ENCODE data around the gene WDR33. TPM values are rescaled to one million over a fixed set of nuclear protein-coding genes. Genes with fewer than 3 reads are reported as not detected.

Gene WDR33
- total and polyA plus RNA-seq, 2 of the 4 experiments (the other 2 are of a cell fraction), result 19.6 to 41.2 TPM

GRCh38 chr2:127762846-127763245, 48.1 kb downstream of the WDR33 start:
- H2AK9ac ChIP-seq (replicated peaks; ENCODE audit: low read depth, low read length, poor library complexity), result no peak overlapping the region
- no peak overlapping the region for H2AK5ac ChIP-seq (ENCODE audit: low read depth, low read length)
- peak overlapping the region; percentile 3 for H2BK120ac ChIP-seq (ENCODE audit: low read depth, low read length)
- peak overlapping the region; percentile 30; the same call in 1 of the 2 replicates for H3K18ac ChIP-seq (ENCODE audit: low read depth, low read length)
- peak overlapping the region; percentile 83; the same call in 1 of the 2 replicates for H3K4me2 ChIP-seq (ENCODE audit: low read depth, low read length)
- H3K9me1 ChIP-seq (ENCODE audit: insufficient read depth, low read length), result peaks cover 5% of the 10 kb centered on the region
- intact Hi-C loops (cut with micrococcal nuclease) (no loop called here), in situ Hi-C loops (cut with MboI; ENCODE audit: low sequenced_read_pairs) (no loop called here), dilution Hi-C loops (cut with HindIII; ENCODE audit: low sequenced_read_pairs, unreplicated experiment) (no loop called here)
- H3K14ac ChIP-seq (replicated peaks; ENCODE audit: low read depth, low read length), result no peak overlapping the region; the same call in 1 of the 2 replicates
- no peak overlapping the region for H2AFZ ChIP-seq (replicated peaks; ENCODE audit: low read length, poor library complexity)
- H3K9ac ChIP-seq (ENCODE audit: low read depth, low read length), result no peak overlapping the region
- no peak overlapping the region for H3K4me3 ChIP-seq (ENCODE audit: insufficient read depth, low read depth, low read length)
- H4K8ac ChIP-seq (ENCODE audit: low read depth in 2 of 2, low read length in 2 of 2), result peak overlapping the region in 1 of 2 experiments; percentile 56; a peak in 2 of 4 replicates
- peak overlapping the region; percentile 20; the same call in 1 of the 2 replicates for H3K23ac ChIP-seq (ENCODE audit: low read depth, low read length)
- H2BK5ac ChIP-seq (ENCODE audit: low read depth, low read length, poor library complexity, severe bottlenecking), result peak overlapping the region; percentile 86
- H3K56ac ChIP-seq (ENCODE audit: extremely low read depth, insufficient read depth, low read length), result peak overlapping the region; percentile 20; the same call in 1 of the 2 replicates
- no TSS peak for BruUV-seq (replicated peaks)
- H3K9me3 ChIP-seq (ENCODE audit: control insufficient read depth, insufficient read depth, low read length), result no peaks in the 10 kb centered on the region
- no peaks in the 10 kb centered on the region for H3K27me3 ChIP-seq (ENCODE audit: control insufficient read depth, insufficient read depth, low read length)
- CTCF ChIA-PET, result no interaction called here
- H3K27ac ChIP-seq (ENCODE audit: insufficient read depth, low read length), result no peak overlapping the region; the same call in 1 of the 2 replicates
- no peak overlapping the region for H2BK15ac ChIP-seq (ENCODE audit: low read depth, low read length)
- peak; percentile 35 for ATAC-seq (ENCODE audit: low read depth)
- H4K91ac ChIP-seq (ENCODE audit: insufficient read depth, low read depth, low read length), result peak overlapping the region; percentile 7; the same call in 1 of the 2 replicates
- peaks cover 10% of the 10 kb centered on the region for H3K36me3 ChIP-seq (ENCODE audit: control insufficient read depth, insufficient read depth, low read length)
- POLR2A ChIA-PET (ENCODE audit: unreplicated experiment), result no interaction called here
- DNase-seq, result peak; percentile 90
- TF ChIP-seq MAFK (IDR thresholded peaks at IDR 0.05; ENCODE audit: low read depth, low read length) (no peak), MAZ (IDR thresholded peaks at IDR 0.05; ENCODE audit: borderline replicate concordance, low read depth, low read length) (no peak), BHLHE40 (IDR thresholded peaks at IDR 0.05; ENCODE audit: low read depth, low read length) (0 out of 2 replicates have a peak, but pooled peaks have one; percentile 7), CTCF (conservative IDR thresholded peaks at IDR 0.05; ENCODE audit: low read depth, low read length) (no peak)
- no peak overlapping the region for H3K4ac ChIP-seq (ENCODE audit: low read depth, low read length)
- H4K5ac ChIP-seq (ENCODE audit: low read depth, low read length), result no peak overlapping the region
- H4K20me1 ChIP-seq (ENCODE audit: insufficient read depth, low read length), result peaks cover 22% of the 10 kb centered on the region; the same call in 1 of the 2 replicates
- WGBS, 2 experiments (ENCODE audit: extremely low coverage in 2 of 2, insufficient read length in 1 of 2), result no CpG with 5 or more reads among the region's 6 CpGs
- H3K4me1 ChIP-seq (ENCODE audit: control insufficient read depth, insufficient read depth, low read length), result peaks cover 11% of the 10 kb centered on the region
- H3K79me1 ChIP-seq (ENCODE audit: low read depth in 1 of 2, low read length in 2 of 2), result peaks cover 11 to 25% of the 10 kb centered on the region in 2 experiments
- H2BK20ac ChIP-seq (ENCODE audit: low read depth, low read length), result 0 out of 2 replicates have a peak overlapping the region, but pooled peaks have one; percentile 7
